Activated B cell treated with CpG ODN at 0.5 μM for 24 hours (primary cell): ENCODE data around the gene CLEC2A. TPM values are rescaled to one million over a fixed set of nuclear protein-coding genes. Genes with fewer than 3 reads are reported as not detected.

Experiments used
- ATAC-seq: fragments of 200-7000 bp; cut with Tn5 transposase; one replicate; pipeline ENCODE4 v1.10.0; 2021; ENCODE audit warnings: low read depth, mild to moderate bottlenecking, moderate library complexity
- CTCF ChIA-PET: fragments of 350-600 bp; sonication (Branson Sonifier 250); formaldehyde crosslinking; loops from one replicate; lab custom pipeline; 2021; ENCODE audit warnings: antibody characterized with exemption; lab: Charles Lee
- POLR2A ChIA-PET: fragments of 350-600 bp; sonication (Branson Sonifier 250); formaldehyde crosslinking; loops from one replicate; lab custom pipeline; 2021; ENCODE audit warnings: antibody characterized with exemption; lab: Charles Lee
- DNase-seq: peaks from one replicate; pipeline ENCODE4 v3.0.0; 2022
- H3K27ac Mint-ChIP-seq: one replicate; pipeline ENCODE4 v1.8.0; 2020; ENCODE audit warnings: mixed read lengths
- H3K27me3 Mint-ChIP-seq: one replicate; pipeline ENCODE4 v1.8.0; 2021; ENCODE audit warnings: mixed read lengths
- H3K36me3 Mint-ChIP-seq: one replicate; pipeline ENCODE4 v1.8.0; 2021; ENCODE audit warnings: low read depth, mixed read lengths
- H3K4me1 Mint-ChIP-seq: one replicate; pipeline ENCODE4 v1.8.0; 2021; ENCODE audit warnings: mixed read lengths
- H3K4me3 Mint-ChIP-seq: one replicate; pipeline ENCODE4 v1.8.0; 2020; ENCODE audit warnings: mild to moderate bottlenecking, mixed read lengths
- H3K9me3 Mint-ChIP-seq: one replicate; pipeline ENCODE4 v1.8.0; 2020; ENCODE audit warnings: mixed read lengths
- intact Hi-C: fragments of 100-400 bp; cut with micrococcal nuclease; formaldehyde crosslinking; loops from one replicate; pipeline ENCODE4 v1.15.1; 2024
- total RNA-seq: library from RNA; stranded (reverse); gene quantifications from 2 replicates; pipeline ENCODE4 v1.2.3, GENCODE V29; 2022
- TF ChIP-seq, protein P1 (sequence below): fragments of 200-600 bp; IDR thresholded peaks from one replicate; pipeline ENCODE4 v1.8.0; 2022; ENCODE audit warnings: antibody characterized with exemption, mild to moderate bottlenecking

The CLEC2A gene
- total RNA-seq, 1 donor from 2014 or later, result not detected

DNA sequence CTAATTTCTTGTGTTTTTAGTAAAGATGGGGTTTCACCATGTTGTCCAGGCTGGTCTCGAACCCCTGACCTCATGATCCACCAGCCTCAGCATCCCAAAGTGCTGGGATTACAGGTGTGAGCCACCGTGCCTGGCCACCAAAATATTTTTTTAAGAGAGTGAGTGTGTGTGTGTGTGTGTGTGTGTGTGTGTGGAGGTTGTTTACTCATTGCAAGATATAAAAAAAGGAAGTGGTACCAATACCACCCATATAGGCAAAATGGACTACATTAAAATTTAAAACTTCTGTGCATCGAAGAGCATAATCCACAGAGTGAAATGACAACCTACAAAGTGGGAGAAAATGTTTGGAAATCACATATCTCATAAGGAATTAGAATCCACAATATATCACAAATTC lies 15.5 kb upstream of the CLEC2A start:
- peaks cover 56% of the 10 kb centered on the region for H3K4me1 Mint-ChIP-seq
- H3K9me3 Mint-ChIP-seq, result no peaks in the 10 kb centered on the region
- POLR2A ChIA-PET, result interaction anchor here (0.7 kb wide), 1 partner anchor 200 kb away, joined by 3 read pairs; no protein-coding TSS in a partner anchor
- CTCF ChIA-PET, result interaction anchor here (1.1 kb wide), 1 partner anchor 11 kb away, joined by 4 read pairs; no protein-coding TSS in a partner anchor
- DNase-seq, result no peak
- peak overlapping the region; percentile 29 for H3K4me3 Mint-ChIP-seq
- H3K27me3 Mint-ChIP-seq, result peaks cover 4% of the 10 kb centered on the region
- H3K36me3 Mint-ChIP-seq, result no peaks in the 10 kb centered on the region
- H3K27ac Mint-ChIP-seq, result peak overlapping the region; percentile 80
- ATAC-seq, result no peak
- intact Hi-C loops, result loop anchor here (5.0 to 10.0 kb wide), 2 partner anchors 80 to 417 kb away; partner anchors contain the start of gene CLEC2B
- TF ChIP-seq, protein P1, sequence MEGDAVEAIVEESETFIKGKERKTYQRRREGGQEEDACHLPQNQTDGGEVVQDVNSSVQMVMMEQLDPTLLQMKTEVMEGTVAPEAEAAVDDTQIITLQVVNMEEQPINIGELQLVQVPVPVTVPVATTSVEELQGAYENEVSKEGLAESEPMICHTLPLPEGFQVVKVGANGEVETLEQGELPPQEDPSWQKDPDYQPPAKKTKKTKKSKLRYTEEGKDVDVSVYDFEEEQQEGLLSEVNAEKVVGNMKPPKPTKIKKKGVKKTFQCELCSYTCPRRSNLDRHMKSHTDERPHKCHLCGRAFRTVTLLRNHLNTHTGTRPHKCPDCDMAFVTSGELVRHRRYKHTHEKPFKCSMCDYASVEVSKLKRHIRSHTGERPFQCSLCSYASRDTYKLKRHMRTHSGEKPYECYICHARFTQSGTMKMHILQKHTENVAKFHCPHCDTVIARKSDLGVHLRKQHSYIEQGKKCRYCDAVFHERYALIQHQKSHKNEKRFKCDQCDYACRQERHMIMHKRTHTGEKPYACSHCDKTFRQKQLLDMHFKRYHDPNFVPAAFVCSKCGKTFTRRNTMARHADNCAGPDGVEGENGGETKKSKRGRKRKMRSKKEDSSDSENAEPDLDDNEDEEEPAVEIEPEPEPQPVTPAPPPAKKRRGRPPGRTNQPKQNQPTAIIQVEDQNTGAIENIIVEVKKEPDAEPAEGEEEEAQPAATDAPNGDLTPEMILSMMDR, result no peak

DNA sequence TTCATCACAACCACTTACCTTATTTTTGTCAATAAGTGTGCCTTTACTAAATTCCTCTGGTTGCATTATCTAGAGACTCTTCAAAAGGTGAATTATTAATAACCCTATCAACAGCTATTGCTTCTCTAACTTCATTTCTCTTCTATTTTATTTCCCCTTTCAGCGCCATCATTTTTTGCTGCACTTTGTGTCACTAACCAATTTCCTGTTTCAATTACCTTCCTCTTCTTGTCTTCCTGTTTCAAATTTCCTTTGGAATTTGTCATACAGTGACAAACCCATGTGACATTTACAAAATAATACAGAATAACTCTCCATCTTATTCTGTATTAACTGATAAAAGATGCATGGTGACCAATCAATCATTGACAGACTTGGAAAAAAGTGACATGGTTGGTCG lies 12.2 kb upstream of the CLEC2A start:
- TF ChIP-seq, protein P1, result no peak
- DNase-seq (no peak), ATAC-seq (no peak)
- H3K4me1 Mint-ChIP-seq, result peaks cover 40% of the 10 kb centered on the region
- ChIA-PET POLR2A (no interaction called here), CTCF (interaction anchor here (1.0 kb wide), 1 partner anchor 195 kb away, joined by 3 read pairs; no protein-coding TSS in a partner anchor)
- H3K27me3 Mint-ChIP-seq, result peaks cover 4% of the 10 kb centered on the region
- no peak overlapping the region for H3K4me3 Mint-ChIP-seq
- no peaks in the 10 kb centered on the region for H3K36me3 Mint-ChIP-seq
- no peak overlapping the region for H3K27ac Mint-ChIP-seq
- no peaks in the 10 kb centered on the region for H3K9me3 Mint-ChIP-seq
- intact Hi-C loops, result loop anchor here (5.0 to 10.0 kb wide), 2 partner anchors 68 to 420 kb away; partner anchors contain the start of gene CLEC12B

DNA sequence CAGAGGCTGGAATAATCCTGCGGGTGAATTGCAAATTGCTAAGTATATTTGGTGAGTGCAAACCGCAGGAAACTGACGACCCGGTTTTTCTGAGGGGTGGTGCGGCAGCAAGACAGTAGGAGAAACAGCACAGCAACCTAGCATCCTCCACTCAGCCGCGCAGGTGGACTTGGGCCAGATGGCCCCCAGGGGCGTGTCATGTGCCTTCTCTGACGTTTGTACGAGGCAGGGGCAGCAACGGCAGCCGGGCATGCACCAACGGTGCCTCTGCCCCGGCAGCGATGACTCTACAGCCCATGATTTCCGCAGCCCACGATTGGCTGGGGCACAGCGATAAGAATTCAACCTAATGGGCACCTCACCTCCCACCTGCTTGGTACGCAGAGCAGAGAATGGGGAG lies 11.1 kb upstream of the CLEC2A start:
- DNase-seq (peak; percentile 24), ATAC-seq (peak; percentile 82)
- ChIA-PET POLR2A (no interaction called here), CTCF (interaction anchor here (1.0 kb wide), 1 partner anchor 196 kb away, joined by 3 read pairs; no protein-coding TSS in a partner anchor)
- Mint-ChIP-seq H3K4me1 (peaks cover 28% of the 10 kb centered on the region), H3K27ac (no peak overlapping the region), H3K4me3 (peak overlapping the region; percentile 58), H3K9me3 (no peaks in the 10 kb centered on the region), H3K36me3 (no peaks in the 10 kb centered on the region), H3K27me3 (peaks cover 8% of the 10 kb centered on the region)
- intact Hi-C loops, result loop anchor here (5.0 to 10.0 kb wide), 2 partner anchors 69 to 422 kb away; partner anchors contain the start of gene CLEC12B
- TF ChIP-seq, protein P1, result no peak

DNA sequence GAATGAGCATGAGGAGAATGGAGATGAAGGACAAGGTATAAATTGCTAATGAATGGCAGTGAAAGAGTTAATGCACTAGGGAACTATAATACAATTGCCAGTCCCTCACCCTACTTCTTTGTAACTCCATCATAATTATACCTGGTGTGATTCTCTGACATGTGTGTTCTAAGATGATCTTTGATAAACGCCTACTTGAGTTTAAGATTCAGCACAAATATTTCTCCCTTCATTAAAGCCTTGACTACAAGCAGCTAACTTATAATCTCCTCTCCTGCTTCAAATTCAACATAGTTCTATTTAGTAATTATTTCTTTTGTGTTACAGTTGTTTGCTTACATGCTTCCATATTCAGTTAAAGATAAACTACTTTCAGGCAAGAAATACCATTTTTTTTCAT lies 9.7 kb upstream of the CLEC2A start:
- TF ChIP-seq, protein P1, result no peak
- ATAC-seq, result no peak
- Mint-ChIP-seq H3K9me3 (no peaks in the 10 kb centered on the region), H3K4me1 (peaks cover 18% of the 10 kb centered on the region), H3K4me3 (no peak overlapping the region), H3K36me3 (no peaks in the 10 kb centered on the region), H3K27me3 (peaks cover 8% of the 10 kb centered on the region), H3K27ac (no peak overlapping the region)
- ChIA-PET POLR2A (interaction anchor here (0.6 kb wide), 1 partner anchor 193 kb away, joined by 3 read pairs; no protein-coding TSS in a partner anchor), CTCF (interaction anchor here (1.5 kb wide), 1 partner anchor 67 kb away, joined by 3 read pairs; no protein-coding TSS in a partner anchor)
- DNase-seq, result no peak
- intact Hi-C loops, result loop anchor here (5.0 to 10.0 kb wide), 2 partner anchors 70 to 423 kb away; partner anchors contain the start of gene CLEC12B

DNA sequence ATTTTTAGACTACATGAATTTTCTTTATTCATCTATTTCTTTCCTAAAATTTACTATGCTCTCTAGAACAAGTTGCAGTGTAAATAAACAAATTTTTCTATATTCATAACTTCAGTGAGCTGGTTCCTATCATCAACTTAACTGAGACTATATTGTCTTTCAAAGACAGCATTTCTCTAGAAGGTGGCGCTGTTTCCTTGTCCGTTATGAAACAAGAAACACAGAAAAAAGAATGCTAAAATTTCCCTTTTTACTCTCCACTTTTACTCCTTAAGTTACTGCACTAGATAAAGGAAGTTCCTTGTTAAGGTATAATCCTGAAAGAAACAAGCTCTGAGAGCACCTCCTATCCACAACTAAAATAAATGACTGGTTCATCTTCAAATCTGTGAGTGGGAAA lies 8.2 kb upstream of the CLEC2A start:
- Mint-ChIP-seq H3K36me3 (no peaks in the 10 kb centered on the region), H3K27me3 (peaks cover 8% of the 10 kb centered on the region), H3K4me1 (peaks cover 18% of the 10 kb centered on the region), H3K27ac (no peak overlapping the region), H3K4me3 (no peak overlapping the region), H3K9me3 (no peaks in the 10 kb centered on the region)
- DNase-seq (no peak), ATAC-seq (no peak)
- CTCF ChIA-PET, result interaction anchor here (1.0 to 1.6 kb wide), 7 partner anchors 32 to 251 kb away, joined by 3 to 14 read pairs (median 3); partner anchors contain the start of gene CLEC12B
- TF ChIP-seq, protein P1, result no peak
- intact Hi-C loops, result loop anchor here (1.0 to 10.0 kb wide), 4 partner anchors 72 to 424 kb away; partner anchors contain the start of gene CLEC12B
- POLR2A ChIA-PET, result no interaction called here
